Keratinocyte (primary cell): ENCODE measurements around the gene WAC.

Source experiments
- CTCF ChIP-seq, 3 experiments: IDR thresholded peaks in 1 of 3; conservative IDR thresholded peaks in 1 of 3; optimal IDR thresholded peaks in 1 of 3; 2 replicates in 2 of 3; 3 replicates in 1 of 3; pipeline versions ENCODE3 to v1.5.1; 2011; ENCODE audit warnings: low read length in 3 of 3, mild to moderate bottlenecking in 3 of 3, moderate library complexity in 2 of 3, control low read depth in 1 of 3, inconsistent platforms in 1 of 3; ENCODE audit not compliant: insufficient read depth in 2 of 3; ENCODE audit errors: extremely low read depth in 1 of 3
- EZH2 ChIP-seq: IDR thresholded peaks from one replicate; pipeline ENCODE4 v1.6.1; 2012; ENCODE audit warnings: inconsistent platforms, mild to moderate bottlenecking, low read length, moderate library complexity

GRCh38 chr10:28561531-28561930 lies 28.6 kb downstream of the WAC start:
- TF ChIP-seq CTCF (optimal IDR thresholded peaks at IDR 0.05 in 1 of 3, IDR thresholded peaks at IDR 0.05 in 1 of 3, conservative IDR thresholded peaks at IDR 0.05 in 1 of 3; ENCODE audit: extremely low read depth in 1 of 3, insufficient read depth in 2 of 3, low read length in 3 of 3) = no peak
- no peak for TF ChIP-seq EZH2
